Kidney (tissue), 14 donors: Measurements from ENCODE around the gene NKG7. TPM values are rescaled to one million over a fixed set of nuclear protein-coding genes. Genes with fewer than 3 reads are reported as not detected.

Source experiments
- DNase-seq, 5 donors: peaks; one replicate each; pipeline ENCODE4 v3.0.0-alpha.2; 2013 to 2020
- FAIRE-seq: peaks from 2 replicates; lab custom pipeline; 2012; peaks lifted over from hg19 to GRCh38; lab: Jason Lieb, UNC
- H3K27ac ChIP-seq, 2 donors: one replicate each; pipeline ENCODE4 v1.7.0; 2013; ENCODE audit warnings: low read depth in 2 of 2, low read length in 2 of 2, inconsistent platforms in 1 of 2
- H3K27me3 ChIP-seq: one replicate; pipeline ENCODE4 v1.7.1; 2013; ENCODE audit warnings: low read length, inconsistent platforms; ENCODE audit not compliant: control insufficient read depth, insufficient read depth
- H3K36me3 ChIP-seq, 3 donors: one replicate each; pipeline versions ENCODE4 v1.7.0 to v1.7.1; 2013; ENCODE audit warnings: low read length in 3 of 3, control low read depth in 1 of 3, inconsistent platforms in 1 of 3; ENCODE audit not compliant: insufficient read depth in 3 of 3, control insufficient read depth in 2 of 3
- H3K4me1 ChIP-seq, 3 donors: one replicate each; pipeline versions ENCODE4 v1.7.0 to v1.7.1; 2013; ENCODE audit warnings: low read length in 3 of 3, inconsistent platforms in 1 of 3, low read depth in 1 of 3; ENCODE audit not compliant: control insufficient read depth in 2 of 3, insufficient read depth in 2 of 3
- H3K4me3 ChIP-seq, 3 donors: one replicate each; pipeline versions ENCODE4 v1.7.0 to v1.8.1; 2013; ENCODE audit warnings: low read length in 3 of 3, control low read depth in 1 of 3, inconsistent platforms in 1 of 3
- H3K9ac ChIP-seq, 3 donors: one replicate each; pipeline versions ENCODE4 v1.7.0 to v1.7.1; 2013; ENCODE audit warnings: low read length in 3 of 3, control low read depth in 1 of 3, inconsistent platforms in 1 of 3
- H3K9me3 ChIP-seq, 3 donors: one replicate each; pipeline versions ENCODE4 v1.7.0 to v1.7.1; 2013; ENCODE audit warnings: low read length in 3 of 3, control low read depth in 1 of 3, inconsistent platforms in 1 of 3; ENCODE audit not compliant: control insufficient read depth in 2 of 3, insufficient read depth in 1 of 3
- intact Hi-C: fragments of 100-400 bp; cut with DNase I; formaldehyde crosslinking; loops from one replicate; pipeline ENCODE4 v1.11.1; 2022
- polyA plus RNA-seq: library from polyadenylated mRNA; stranded (reverse); fragments of 350-450 nt; fragmentation: Illumina TruSeq; extraction: RNeasy Lipid Tissue Mini Kit (QIAGEN cat#74804); gene quantifications from one replicate; pipeline ENCODE4 v1.2.3, GENCODE V29; 2014; ENCODE audit warnings: low read depth, low replicate concordance; ENCODE audit not compliant: insufficient read depth
- total RNA-seq: library from RNA; stranded (reverse); fragmentation: NEBNext Ultra II Directional; extraction: Animal tissue kit (Norgen Biotek cat#: 25700); gene quantifications from one replicate; pipeline ENCODE4 v1.2.1, GENCODE V29; 2021
- TF ChIP-seq, protein P1 (sequence below): IDR thresholded peaks from 3 replicates; pipeline ENCODE4 v1.5.1; 2012; ENCODE audit warnings: mild to moderate bottlenecking, moderate library complexity, borderline replicate concordance; ENCODE audit not compliant: insufficient read depth; ENCODE audit errors: extremely low read depth
- donor health status: control.
- donor health status: control.
- donor health status: control.
- donor health status: control.
- donor health status: control.
- donor health status: DM: yes; HTN: yes; CAD: no.
- donor health status: Normal renal cell carcinoma (clear cell type).

NKG7 gene
- total and polyA plus RNA-seq, 2 donors from 2014 or later = 3.5 to 7.9 TPM

DNA sequence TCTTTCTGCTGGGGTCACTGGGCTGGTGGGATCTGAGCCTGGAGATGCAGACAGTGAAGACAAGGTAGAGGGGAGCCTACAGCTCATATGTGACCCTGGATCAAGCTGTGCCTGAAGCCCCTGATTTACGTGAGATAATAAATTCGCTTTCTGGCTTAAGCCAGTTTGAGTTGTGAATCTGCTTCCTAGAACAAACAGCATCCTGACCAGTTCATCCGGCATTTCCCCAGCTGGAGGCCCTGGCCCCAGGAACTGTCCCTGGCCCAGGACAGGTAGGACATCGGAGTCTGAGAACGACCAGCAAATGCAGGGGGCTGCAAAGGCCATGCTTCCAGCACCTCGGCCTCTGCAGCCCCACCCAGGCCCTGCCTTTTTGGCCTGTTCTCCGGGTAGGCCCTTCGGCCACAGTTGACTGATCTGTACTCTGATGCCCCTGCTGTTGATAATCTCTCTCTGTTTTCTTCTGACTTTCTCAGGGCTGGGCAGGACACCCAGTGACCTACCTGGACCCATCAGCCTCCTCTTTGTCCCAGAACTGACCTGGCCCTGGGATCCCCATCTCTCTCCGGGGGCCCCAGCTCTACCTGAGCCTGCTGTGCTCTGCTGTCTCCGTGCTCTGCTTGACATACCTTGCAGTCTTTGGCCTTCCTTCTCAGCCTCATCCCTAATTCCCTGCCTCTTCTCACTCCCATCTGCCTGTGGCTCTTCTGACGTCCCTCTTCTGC lies 21.0 kb downstream of the NKG7 start:
- no peak for DNase-seq
- no peak overlapping the region for H3K4me3 ChIP-seq
- H3K27ac ChIP-seq = no peak overlapping the region
- H3K27me3 ChIP-seq = no peaks in the 10 kb centered on the region
- no peak for FAIRE-seq
- intact Hi-C loops = no loop called here
- no peaks in the 10 kb centered on the region for H3K9me3 ChIP-seq
- H3K9ac ChIP-seq = no peak overlapping the region
- peaks cover 0 to 3% (median 0%) of the 10 kb centered on the region in 3 donors for H3K4me1 ChIP-seq
- TF ChIP-seq, protein P1, sequence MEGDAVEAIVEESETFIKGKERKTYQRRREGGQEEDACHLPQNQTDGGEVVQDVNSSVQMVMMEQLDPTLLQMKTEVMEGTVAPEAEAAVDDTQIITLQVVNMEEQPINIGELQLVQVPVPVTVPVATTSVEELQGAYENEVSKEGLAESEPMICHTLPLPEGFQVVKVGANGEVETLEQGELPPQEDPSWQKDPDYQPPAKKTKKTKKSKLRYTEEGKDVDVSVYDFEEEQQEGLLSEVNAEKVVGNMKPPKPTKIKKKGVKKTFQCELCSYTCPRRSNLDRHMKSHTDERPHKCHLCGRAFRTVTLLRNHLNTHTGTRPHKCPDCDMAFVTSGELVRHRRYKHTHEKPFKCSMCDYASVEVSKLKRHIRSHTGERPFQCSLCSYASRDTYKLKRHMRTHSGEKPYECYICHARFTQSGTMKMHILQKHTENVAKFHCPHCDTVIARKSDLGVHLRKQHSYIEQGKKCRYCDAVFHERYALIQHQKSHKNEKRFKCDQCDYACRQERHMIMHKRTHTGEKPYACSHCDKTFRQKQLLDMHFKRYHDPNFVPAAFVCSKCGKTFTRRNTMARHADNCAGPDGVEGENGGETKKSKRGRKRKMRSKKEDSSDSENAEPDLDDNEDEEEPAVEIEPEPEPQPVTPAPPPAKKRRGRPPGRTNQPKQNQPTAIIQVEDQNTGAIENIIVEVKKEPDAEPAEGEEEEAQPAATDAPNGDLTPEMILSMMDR = no peak
- H3K36me3 ChIP-seq = peaks cover 0 to 20% (median 8%) of the 10 kb centered on the region in 3 donors

DNA sequence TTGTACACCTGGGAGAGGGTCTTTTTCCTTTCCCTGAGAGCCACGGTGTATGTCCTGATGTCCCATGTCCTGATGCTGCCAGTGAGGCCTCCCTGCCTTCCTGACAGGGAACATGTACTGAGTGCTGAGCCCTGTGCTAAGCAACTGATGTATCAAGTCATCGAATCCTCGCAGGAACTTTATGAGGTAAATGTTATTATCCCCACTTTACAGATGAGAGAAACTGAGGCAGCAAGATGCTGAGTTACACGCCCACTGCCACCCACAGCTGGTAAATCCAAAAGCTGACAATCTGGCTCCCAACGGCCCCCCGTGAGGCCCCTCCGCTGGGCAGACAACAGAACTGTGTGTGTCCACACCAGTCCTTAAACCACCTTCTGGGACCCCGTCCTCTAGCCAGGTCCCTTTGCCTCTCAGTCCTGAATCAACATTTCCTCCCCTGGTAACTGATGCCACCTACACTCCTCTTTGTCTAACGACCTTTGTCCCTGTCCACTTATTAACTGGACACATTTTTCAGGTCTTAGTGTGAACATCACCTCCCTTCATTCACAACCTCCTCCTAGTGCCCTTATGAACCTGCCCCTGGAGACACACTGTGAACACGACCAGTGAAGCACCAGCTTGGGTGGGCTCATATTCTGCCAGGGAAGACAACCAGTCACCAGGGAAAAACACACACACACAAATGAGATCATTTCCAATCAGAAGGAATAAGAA lies 25.1 kb downstream of the NKG7 start:
- peaks cover 0 to 30% (median 9%) of the 10 kb centered on the region in 3 donors for H3K36me3 ChIP-seq

GRCh38 chr19:51346742-51347141 lies 25.7 kb downstream of the NKG7 start:
- intact Hi-C loops = no loop called here
- FAIRE-seq (no peak), DNase-seq (peak in 1 of 5 donors; percentile 59)
- Histone ChIP-seq H3K27me3 (no peaks in the 10 kb centered on the region), H3K4me3 (no peak overlapping the region), H3K36me3 (peaks cover 0 to 27% (median 9%) of the 10 kb centered on the region in 3 donors), H3K27ac (no peak overlapping the region), H3K9ac (no peak overlapping the region), H3K4me1 (peaks cover 0 to 3% (median 0%) of the 10 kb centered on the region in 3 donors), H3K9me3 (no peaks in the 10 kb centered on the region)
- TF ChIP-seq, protein P1 = no peak

More for the DNA sequence above, 25.1 kb downstream of the NKG7 start:
- Histone ChIP-seq H3K27me3 (no peaks in the 10 kb centered on the region), H3K9ac (no peak overlapping the region), H3K27ac (no peak overlapping the region), H3K4me1 (peaks cover 0 to 3% (median 0%) of the 10 kb centered on the region in 3 donors), H3K4me3 (no peak overlapping the region), H3K9me3 (no peaks in the 10 kb centered on the region)
- DNase-seq (peak in 1 of 5 donors; percentile 47), FAIRE-seq (no peak)
- intact Hi-C loops = no loop called here
- TF ChIP-seq, protein P1 = no peak
